HepG2 (cell line): ENCODE data around the gene GNG12. TPM values are rescaled to one million over a fixed set of nuclear protein-coding genes. Genes with fewer than 3 reads are reported as not detected.
A peak's percentile ranks its signal among the peaks of the same experiment; 100 is the strongest.

Experiments
- FOXP1 ChIP-seq, 2 experiments: fragments of 450-650 bp in 1 of 2; IDR thresholded peaks; 2 replicates each; pipeline ENCODE4 v1.6.1; 2017 to 2018; ENCODE audit warnings: antibody characterized with exemption in 1 of 2
- IRX3 ChIP-seq: sonication (generic); formaldehyde crosslinking; IDR thresholded peaks from 2 replicates; pipeline ENCODE4 v1.8.1; 2023; ENCODE audit warnings: mild to moderate bottlenecking, low read depth, missing genetic modification reagents, borderline replicate concordance
- LCORL ChIP-seq, 2 experiments: fragments of 450-650 bp in 1 of 2; sonication (generic) in 1 of 2; formaldehyde crosslinking in 1 of 2; IDR thresholded peaks; 2 replicates each; pipeline versions ENCODE4 v1.5.0 to v1.6.1; 2017 to 2020; ENCODE audit warnings: antibody characterized with exemption in 1 of 2, missing genetic modification reagents in 1 of 2
- NONO ChIP-seq, 2 experiments: fragments of 450-650 bp in 1 of 2; sonication (generic) in 1 of 2; formaldehyde crosslinking in 1 of 2; IDR thresholded peaks in 1 of 2; conservative IDR thresholded peaks in 1 of 2; 2 replicates each; pipeline versions ENCODE4 v1.6.1 to v1.8.0; 2017 to 2022; ENCODE audit warnings: mild to moderate bottlenecking in 1 of 2, missing genetic modification reagents in 1 of 2, moderate library complexity in 1 of 2
- PCBP1 ChIP-seq: fragments of 200-400 bp; formaldehyde crosslinking; IDR thresholded peaks from 2 replicates; pipeline ENCODE4 v1.6.1; 2017; ENCODE audit warnings: mild to moderate bottlenecking, low read depth, low read length, borderline replicate concordance
- POGZ ChIP-seq: sonication (generic); formaldehyde crosslinking; IDR thresholded peaks from 2 replicates; pipeline ENCODE4 v1.4.0; 2020; ENCODE audit warnings: mild to moderate bottlenecking, missing genetic modification reagents
- REL ChIP-seq: sonication (generic); formaldehyde crosslinking; conservative IDR thresholded peaks from 2 replicates; pipeline ENCODE4 v1.8.0; 2022; ENCODE audit warnings: mild to moderate bottlenecking, missing genetic modification reagents, moderate library complexity
- RFXAP ChIP-seq: sonication (generic); formaldehyde crosslinking; IDR thresholded peaks from 2 replicates; pipeline ENCODE4 v1.4.0; 2020; ENCODE audit warnings: missing genetic modification reagents, borderline replicate concordance
- STAT6 ChIP-seq: sonication (generic); formaldehyde crosslinking; IDR thresholded peaks from 2 replicates; pipeline ENCODE4 v1.4.0; 2020; ENCODE audit warnings: missing genetic modification reagents, mild to moderate bottlenecking, borderline replicate concordance
- ZFYVE20 ChIP-seq: sonication (generic); formaldehyde crosslinking; IDR thresholded peaks from 2 replicates; pipeline ENCODE4 v1.8.0; 2023; ENCODE audit warnings: low read depth, mild to moderate bottlenecking, moderate library complexity, missing genetic modification reagents, borderline replicate concordance
- ZNF570 ChIP-seq: sonication (generic); formaldehyde crosslinking; IDR thresholded peaks from 2 replicates; pipeline ENCODE4 v1.4.0; 2020; ENCODE audit warnings: mild to moderate bottlenecking, missing genetic modification reagents, borderline replicate concordance
- ZNF609 ChIP-seq: sonication (generic); formaldehyde crosslinking; IDR thresholded peaks from 2 replicates; pipeline ENCODE4 v1.4.0; 2020; ENCODE audit warnings: mild to moderate bottlenecking, missing genetic modification reagents, borderline replicate concordance
- ZSCAN12 ChIP-seq: sonication (generic); formaldehyde crosslinking; IDR thresholded peaks from 2 replicates; pipeline ENCODE4 v1.9.0; 2021; ENCODE audit warnings: mild to moderate bottlenecking, missing genetic modification reagents
- ZSCAN20 ChIP-seq: sonication (generic); formaldehyde crosslinking; IDR thresholded peaks from 2 replicates; pipeline ENCODE4 v1.4.0; 2020; ENCODE audit warnings: missing genetic modification reagents, mild to moderate bottlenecking, borderline replicate concordance
- polyA plus RNA-seq, 8 experiments: library from polyadenylated mRNA; depleted of rRNA in 3 of 8; stranded (reverse) in 7 of 8; unstranded in 1 of 8; fragments of >200 nt; fragmentation: Illumina TruSeq in 4 of 8; extraction: Trizol in 4 of 8; gene quantifications; 2 replicates each; pipeline versions ENCODE4 v1.2.1 to v1.2.3, GENCODE V29; 2011 to 2016; ENCODE audit warnings: low read depth in 4 of 8, missing spikeins in 1 of 8, mixed read lengths in 1 of 8; ENCODE audit not compliant: insufficient read depth in 1 of 8
- total RNA-seq, 5 experiments: library from RNA; depleted of rRNA; stranded (reverse); fragments of >200 nt; fragmentation: Illumina TruSeq; extraction: Trizol; gene quantifications; 2 replicates each; pipeline ENCODE4 v1.2.3, GENCODE V29; 2016; ENCODE audit warnings: low read depth in 1 of 5
- TF ChIP-seq, protein P1 (sequence below): sonication (generic); formaldehyde crosslinking; IDR thresholded peaks from 2 replicates; pipeline ENCODE4 v1.4.0; 2020; ENCODE audit warnings: low read depth, missing genetic modification reagents

The GNG12 gene
- total and polyA plus RNA-seq, 2 of the 13 experiments (the other 11 are each of a cell fraction or from before 2014, with no cell fraction given): 0.11 TPM

GRCh38 chr1:67685067-67685557, 148.2 kb downstream of the GNG12 start, which contains the start of gene GADD45A (continued):
- TF ChIP-seq ZNF570 (no peak), LCORL (IDR thresholded peaks at IDR 0.05) (no peak), LCORL (CRISPR knock-in tag; IDR thresholded peaks at IDR 0.05) (peak; percentile 80), NONO (IDR thresholded peaks at IDR 0.05) (no peak), NONO (CRISPR knock-in tag; conservative IDR thresholded peaks at IDR 0.05) (peak; percentile 96), RFXAP (CRISPR knock-in tag) (peak; percentile 98), FOXP1 (IDR thresholded peaks at IDR 0.05) (no peak), FOXP1 (CRISPR knock-in tag; IDR thresholded peaks at IDR 0.05) (no peak), STAT6 (CRISPR knock-in tag) (no peak), ZSCAN20 (CRISPR knock-in tag) (peak; percentile 48; the same call in 1 of the 2 replicates), IRX3 (peak; percentile 92), ZSCAN12 (CRISPR knock-in tag) (no peak; the same call in 1 of the 2 replicates), ZNF609 (CRISPR knock-in tag) (0 out of 2 replicates have a peak, but pooled peaks have one; percentile 71), POGZ (CRISPR knock-in tag) (no peak; the same call in 1 of the 2 replicates), PCBP1 (no peak), REL (CRISPR knock-in tag) (peak; percentile 89; the same call in 1 of the 2 replicates), ZFYVE20 (CRISPR knock-in tag) (no peak; the same call in 1 of the 2 replicates)
- TF ChIP-seq, protein P1, sequence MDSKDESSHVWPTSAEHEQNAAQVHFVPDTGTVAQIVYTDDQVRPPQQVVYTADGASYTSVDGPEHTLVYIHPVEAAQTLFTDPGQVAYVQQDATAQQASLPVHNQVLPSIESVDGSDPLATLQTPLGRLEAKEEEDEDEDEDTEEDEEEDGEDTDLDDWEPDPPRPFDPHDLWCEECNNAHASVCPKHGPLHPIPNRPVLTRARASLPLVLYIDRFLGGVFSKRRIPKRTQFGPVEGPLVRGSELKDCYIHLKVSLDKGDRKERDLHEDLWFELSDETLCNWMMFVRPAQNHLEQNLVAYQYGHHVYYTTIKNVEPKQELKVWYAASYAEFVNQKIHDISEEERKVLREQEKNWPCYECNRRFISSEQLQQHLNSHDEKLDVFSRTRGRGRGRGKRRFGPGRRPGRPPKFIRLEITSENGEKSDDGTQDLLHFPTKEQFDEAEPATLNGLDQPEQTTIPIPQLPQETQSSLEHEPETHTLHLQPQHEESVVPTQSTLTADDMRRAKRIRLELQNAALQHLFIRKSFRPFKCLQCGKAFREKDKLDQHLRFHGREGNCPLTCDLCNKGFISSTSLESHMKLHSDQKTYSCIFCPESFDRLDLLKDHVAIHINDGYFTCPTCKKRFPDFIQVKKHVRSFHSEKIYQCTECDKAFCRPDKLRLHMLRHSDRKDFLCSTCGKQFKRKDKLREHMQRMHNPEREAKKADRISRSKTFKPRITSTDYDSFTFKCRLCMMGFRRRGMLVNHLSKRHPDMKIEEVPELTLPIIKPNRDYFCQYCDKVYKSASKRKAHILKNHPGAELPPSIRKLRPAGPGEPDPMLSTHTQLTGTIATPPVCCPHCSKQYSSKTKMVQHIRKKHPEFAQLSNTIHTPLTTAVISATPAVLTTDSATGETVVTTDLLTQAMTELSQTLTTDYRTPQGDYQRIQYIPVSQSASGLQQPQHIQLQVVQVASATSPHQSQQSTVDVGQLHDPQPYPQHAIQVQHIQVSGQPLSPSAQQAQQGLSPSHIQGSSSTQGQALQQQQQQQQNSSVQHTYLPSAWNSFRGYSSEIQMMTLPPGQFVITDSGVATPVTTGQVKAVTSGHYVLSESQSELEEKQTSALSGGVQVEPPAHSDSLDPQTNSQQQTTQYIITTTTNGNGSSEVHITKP (CRISPR knock-in tag): 0 out of 2 replicates have a peak, but pooled peaks have one; percentile 20
